ENCODE measurements around the gene COX11. TPM values are rescaled to one million over a fixed set of nuclear protein-coding genes. Genes with fewer than 3 reads are reported as not detected.

Gene COX11
- total RNA-seq, 1 experiment from 2014 or later, result 65.0 TPM

DNA sequence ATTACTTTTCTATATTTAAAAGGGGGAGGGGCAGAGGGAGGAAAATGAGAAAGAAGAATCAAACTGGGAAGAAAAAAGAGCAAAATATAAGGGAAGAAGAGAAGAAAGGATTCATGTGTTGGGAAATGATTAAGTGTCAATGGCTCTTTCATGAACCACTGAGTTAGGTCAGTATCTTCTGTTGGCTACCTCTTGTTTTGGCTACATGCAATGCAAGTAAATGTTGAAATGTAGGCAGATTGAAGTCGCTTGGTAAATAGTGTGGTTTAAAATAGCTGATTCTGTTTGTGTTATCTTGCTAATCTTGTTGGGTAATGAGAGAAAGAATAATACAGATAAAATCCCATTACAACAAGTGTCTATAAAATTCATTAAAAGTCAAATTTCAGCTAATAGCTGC lies 27.2 kb downstream of the COX11 start (continued):
- no peak for TF ChIP-seq FOXJ3 (CRISPR knock-in tag; IDR thresholded peaks at IDR 0.05; ENCODE audit: borderline replicate concordance)
- TF ChIP-seq FOXP1 (CRISPR knock-in tag; IDR thresholded peaks at IDR 0.05; ENCODE audit: borderline replicate concordance), result no peak
- TF ChIP-seq GABPB1 (CRISPR knock-in tag; IDR thresholded peaks at IDR 0.05), result no peak
- TF ChIP-seq TEAD1 (CRISPR knock-in tag; IDR thresholded peaks at IDR 0.05), result no peak

DNA sequence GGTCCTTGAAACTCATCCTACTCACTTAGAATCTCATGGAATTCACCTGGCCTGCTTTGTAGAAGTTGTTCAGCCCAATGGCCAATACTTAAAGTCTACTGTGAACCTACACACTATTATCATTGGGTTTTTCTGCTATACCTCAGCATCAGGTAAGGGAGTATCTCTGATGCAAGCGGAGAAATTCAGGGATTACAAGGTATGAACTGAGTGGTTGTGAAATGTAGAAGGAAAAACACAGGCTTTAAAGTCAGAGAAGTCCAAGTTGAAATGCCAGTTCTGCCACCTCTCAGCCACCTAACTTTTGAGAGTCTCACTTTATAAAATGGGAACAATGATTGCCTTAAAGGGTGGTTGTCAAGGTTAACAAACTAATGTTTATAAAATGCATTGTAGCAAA lies 31.0 kb downstream of the COX11 start:
- Mint-ChIP-seq H3K27ac (no peak overlapping the region; the same call in 1 of the 2 replicates), H3K9me3 (no peaks in the 10 kb centered on the region), H3K36me3 (peaks cover 74% of the 10 kb centered on the region), H3K4me3 (no peak overlapping the region), H3K4me1 (no peaks in the 10 kb centered on the region), H3K27me3 (ENCODE audit: low read depth) (no peaks in the 10 kb centered on the region)
- no peak for ATAC-seq
- TF ChIP-seq ZNF317 (CRISPR knock-in tag; IDR thresholded peaks at IDR 0.05; ENCODE audit: borderline replicate concordance, low read depth) (no peak), RELA (CRISPR knock-in tag; IDR thresholded peaks at IDR 0.05; ENCODE audit: borderline replicate concordance) (no peak), TP53 (CRISPR knock-in tag; IDR thresholded peaks at IDR 0.05) (no peak), GRHL2 (CRISPR knock-in tag; IDR thresholded peaks at IDR 0.05; ENCODE audit: insufficient replicate concordance, severe bottlenecking) (no peak), GTF2I (CRISPR knock-in tag; conservative IDR thresholded peaks at IDR 0.05) (no peak), ETV6 (CRISPR knock-in tag; IDR thresholded peaks at IDR 0.05) (no peak), ATF1 (CRISPR knock-in tag; IDR thresholded peaks at IDR 0.05) (no peak), SOX15 (CRISPR knock-in tag; IDR thresholded peaks at IDR 0.05) (no peak), JUN (CRISPR knock-in tag; IDR thresholded peaks at IDR 0.05) (no peak), ZNF263 (CRISPR knock-in tag; IDR thresholded peaks at IDR 0.05; ENCODE audit: low read depth) (no peak)
- TF ChIP-seq, protein P1, sequence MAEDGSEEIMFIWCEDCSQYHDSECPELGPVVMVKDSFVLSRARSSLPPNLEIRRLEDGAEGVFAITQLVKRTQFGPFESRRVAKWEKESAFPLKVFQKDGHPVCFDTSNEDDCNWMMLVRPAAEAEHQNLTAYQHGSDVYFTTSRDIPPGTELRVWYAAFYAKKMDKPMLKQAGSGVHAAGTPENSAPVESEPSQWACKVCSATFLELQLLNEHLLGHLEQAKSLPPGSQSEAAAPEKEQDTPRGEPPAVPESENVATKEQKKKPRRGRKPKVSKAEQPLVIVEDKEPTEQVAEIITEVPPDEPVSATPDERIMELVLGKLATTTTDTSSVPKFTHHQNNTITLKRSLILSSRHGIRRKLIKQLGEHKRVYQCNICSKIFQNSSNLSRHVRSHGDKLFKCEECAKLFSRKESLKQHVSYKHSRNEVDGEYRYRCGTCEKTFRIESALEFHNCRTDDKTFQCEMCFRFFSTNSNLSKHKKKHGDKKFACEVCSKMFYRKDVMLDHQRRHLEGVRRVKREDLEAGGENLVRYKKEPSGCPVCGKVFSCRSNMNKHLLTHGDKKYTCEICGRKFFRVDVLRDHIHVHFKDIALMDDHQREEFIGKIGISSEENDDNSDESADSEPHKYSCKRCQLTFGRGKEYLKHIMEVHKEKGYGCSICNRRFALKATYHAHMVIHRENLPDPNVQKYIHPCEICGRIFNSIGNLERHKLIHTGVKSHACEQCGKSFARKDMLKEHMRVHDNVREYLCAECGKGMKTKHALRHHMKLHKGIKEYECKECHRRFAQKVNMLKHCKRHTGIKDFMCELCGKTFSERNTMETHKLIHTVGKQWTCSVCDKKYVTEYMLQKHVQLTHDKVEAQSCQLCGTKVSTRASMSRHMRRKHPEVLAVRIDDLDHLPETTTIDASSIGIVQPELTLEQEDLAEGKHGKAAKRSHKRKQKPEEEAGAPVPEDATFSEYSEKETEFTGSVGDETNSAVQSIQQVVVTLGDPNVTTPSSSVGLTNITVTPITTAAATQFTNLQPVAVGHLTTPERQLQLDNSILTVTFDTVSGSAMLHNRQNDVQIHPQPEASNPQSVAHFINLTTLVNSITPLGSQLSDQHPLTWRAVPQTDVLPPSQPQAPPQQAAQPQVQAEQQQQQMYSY (CRISPR knock-in tag; IDR thresholded peaks at IDR 0.05), result no peak
- TF ChIP-seq, protein P2, sequence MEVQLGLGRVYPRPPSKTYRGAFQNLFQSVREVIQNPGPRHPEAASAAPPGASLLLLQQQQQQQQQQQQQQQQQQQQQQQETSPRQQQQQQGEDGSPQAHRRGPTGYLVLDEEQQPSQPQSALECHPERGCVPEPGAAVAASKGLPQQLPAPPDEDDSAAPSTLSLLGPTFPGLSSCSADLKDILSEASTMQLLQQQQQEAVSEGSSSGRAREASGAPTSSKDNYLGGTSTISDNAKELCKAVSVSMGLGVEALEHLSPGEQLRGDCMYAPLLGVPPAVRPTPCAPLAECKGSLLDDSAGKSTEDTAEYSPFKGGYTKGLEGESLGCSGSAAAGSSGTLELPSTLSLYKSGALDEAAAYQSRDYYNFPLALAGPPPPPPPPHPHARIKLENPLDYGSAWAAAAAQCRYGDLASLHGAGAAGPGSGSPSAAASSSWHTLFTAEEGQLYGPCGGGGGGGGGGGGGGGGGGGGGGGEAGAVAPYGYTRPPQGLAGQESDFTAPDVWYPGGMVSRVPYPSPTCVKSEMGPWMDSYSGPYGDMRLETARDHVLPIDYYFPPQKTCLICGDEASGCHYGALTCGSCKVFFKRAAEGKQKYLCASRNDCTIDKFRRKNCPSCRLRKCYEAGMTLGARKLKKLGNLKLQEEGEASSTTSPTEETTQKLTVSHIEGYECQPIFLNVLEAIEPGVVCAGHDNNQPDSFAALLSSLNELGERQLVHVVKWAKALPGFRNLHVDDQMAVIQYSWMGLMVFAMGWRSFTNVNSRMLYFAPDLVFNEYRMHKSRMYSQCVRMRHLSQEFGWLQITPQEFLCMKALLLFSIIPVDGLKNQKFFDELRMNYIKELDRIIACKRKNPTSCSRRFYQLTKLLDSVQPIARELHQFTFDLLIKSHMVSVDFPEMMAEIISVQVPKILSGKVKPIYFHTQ (CRISPR knock-in tag; IDR thresholded peaks at IDR 0.05), result no peak
- TF ChIP-seq, protein P3, sequence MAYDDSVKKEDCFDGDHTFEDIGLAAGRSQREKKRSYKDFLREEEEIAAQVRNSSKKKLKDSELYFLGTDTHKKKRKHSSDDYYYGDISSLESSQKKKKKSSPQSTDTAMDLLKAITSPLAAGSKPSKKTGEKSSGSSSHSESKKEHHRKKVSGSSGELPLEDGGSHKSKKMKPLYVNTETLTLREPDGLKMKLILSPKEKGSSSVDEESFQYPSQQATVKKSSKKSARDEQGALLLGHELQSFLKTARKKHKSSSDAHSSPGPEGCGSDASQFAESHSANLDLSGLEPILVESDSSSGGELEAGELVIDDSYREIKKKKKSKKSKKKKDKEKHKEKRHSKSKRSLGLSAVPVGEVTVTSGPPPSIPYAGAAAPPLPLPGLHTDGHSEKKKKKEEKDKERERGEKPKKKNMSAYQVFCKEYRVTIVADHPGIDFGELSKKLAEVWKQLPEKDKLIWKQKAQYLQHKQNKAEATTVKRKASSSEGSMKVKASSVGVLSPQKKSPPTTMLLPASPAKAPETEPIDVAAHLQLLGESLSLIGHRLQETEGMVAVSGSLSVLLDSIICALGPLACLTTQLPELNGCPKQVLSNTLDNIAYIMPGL (CRISPR knock-in tag; IDR thresholded peaks at IDR 0.05), result no peak
- TF ChIP-seq, protein P4, sequence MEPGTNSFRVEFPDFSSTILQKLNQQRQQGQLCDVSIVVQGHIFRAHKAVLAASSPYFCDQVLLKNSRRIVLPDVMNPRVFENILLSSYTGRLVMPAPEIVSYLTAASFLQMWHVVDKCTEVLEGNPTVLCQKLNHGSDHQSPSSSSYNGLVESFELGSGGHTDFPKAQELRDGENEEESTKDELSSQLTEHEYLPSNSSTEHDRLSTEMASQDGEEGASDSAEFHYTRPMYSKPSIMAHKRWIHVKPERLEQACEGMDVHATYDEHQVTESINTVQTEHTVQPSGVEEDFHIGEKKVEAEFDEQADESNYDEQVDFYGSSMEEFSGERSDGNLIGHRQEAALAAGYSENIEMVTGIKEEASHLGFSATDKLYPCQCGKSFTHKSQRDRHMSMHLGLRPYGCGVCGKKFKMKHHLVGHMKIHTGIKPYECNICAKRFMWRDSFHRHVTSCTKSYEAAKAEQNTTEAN (CRISPR knock-in tag; IDR thresholded peaks at IDR 0.05), result no peak
- TF ChIP-seq, protein P5, sequence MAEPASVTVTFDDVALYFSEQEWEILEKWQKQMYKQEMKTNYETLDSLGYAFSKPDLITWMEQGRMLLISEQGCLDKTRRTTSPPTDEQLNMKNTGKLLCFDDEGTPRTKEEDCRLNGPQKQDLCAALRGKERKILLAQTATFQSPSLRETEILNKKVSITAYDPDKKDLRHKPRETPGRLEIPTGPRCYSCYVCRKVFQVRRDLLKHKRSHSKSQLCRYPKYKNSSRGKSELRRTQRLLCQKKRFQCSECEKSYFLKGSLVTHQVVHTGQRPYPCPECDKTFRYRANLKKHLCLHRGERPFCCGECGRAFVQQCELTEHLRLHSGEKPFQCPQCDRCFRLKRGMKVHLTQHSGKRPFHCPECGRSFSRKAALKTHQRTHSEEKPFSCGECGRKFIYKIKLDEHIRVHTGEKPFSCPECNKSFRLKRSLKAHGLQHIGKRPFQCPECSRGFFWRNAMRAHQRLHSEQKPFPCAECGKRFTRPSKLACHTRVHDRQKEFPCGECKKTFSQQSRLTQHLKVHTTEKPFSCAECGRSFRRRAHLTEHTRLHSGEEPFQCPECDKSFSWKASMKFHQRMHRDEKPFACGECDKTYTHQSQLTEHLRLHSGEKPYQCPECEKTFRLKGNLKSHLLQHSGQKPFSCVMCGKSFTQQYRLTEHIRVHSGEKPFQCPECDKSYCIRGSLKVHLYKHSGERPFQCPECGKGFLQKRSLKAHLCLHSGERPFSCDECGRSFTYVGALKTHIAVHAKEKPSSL (CRISPR knock-in tag; conservative IDR thresholded peaks at IDR 0.05), result no peak
- ChIA-PET CTCF (no interaction called here), POLR2A (no interaction called here)
- no peak for DNase-seq (ENCODE audit: low spot score)
